HCT116 (cell line): Measurements from ENCODE around the gene DGCR8. TPM values are rescaled to one million over a fixed set of nuclear protein-coding genes. Genes with fewer than 3 reads are reported as not detected.

Source experiments
- ATAC-seq: fragments of 200-7000 bp; cut with Tn5 transposase; 2 replicates; pipeline ENCODE4 v1.9.1; 2020; ENCODE audit warnings: mild to moderate bottlenecking, moderate library complexity
- BruUV-seq: library from RNA; stranded (reverse); fragments of 400-500 nt; replicated peaks from 2 replicates; lab custom pipeline; 2021; lab: Mats Ljungman, UMichigan
- CTCF ChIA-PET: fragments of 300-600 bp; sonication (Branson Sonifier 250); formaldehyde crosslinking; loops from one replicate; lab custom pipeline; 2021; ENCODE audit warnings: antibody characterized with exemption; lab: Charles Lee
- POLR2A ChIA-PET: fragments of 300-600, 350-600 bp; sonication (Branson Sonifier 250); formaldehyde crosslinking; loops from one replicate; lab custom pipeline; 2021; ENCODE audit warnings: antibody characterized with exemption; lab: Charles Lee
- RAD21 ChIA-PET, 2 experiments: fragments of 300-600 bp; sonication (Branson Sonifier 250); formaldehyde crosslinking; loops; one replicate each; lab custom pipeline; 2023; ENCODE audit warnings: low total read pairs in 2 of 2; ENCODE audit not compliant: uncharacterized antibody in 2 of 2, unreplicated experiment in 2 of 2, low non-redundant PET in 1 of 2; lab: Charles Lee
- DNase-seq: peaks from one replicate; pipeline ENCODE4 v3.0.0-alpha.2; 2010; ENCODE audit warnings: low read depth, low spot score
- H2AFZ ChIP-seq: fragments of 200-600 bp; shearing (Covaris generic), sonication (generic); 2 replicates; pipeline ENCODE4 v1.6.1; 2017; ENCODE audit warnings: low read depth, mixed run types, mixed read lengths, antibody characterized with exemption, low read length; ENCODE audit not compliant: poor library complexity, severe bottlenecking
- H3K27ac ChIP-seq: 2 replicates; pipeline ENCODE4 v1.5.1; 2012; ENCODE audit warnings: low read depth, low read length
- H3K27me3 ChIP-seq: fragments of 200-600 bp; sonication (generic); 2 replicates; pipeline ENCODE4 v1.6.1; 2016; ENCODE audit warnings: mixed run types, low read length, mixed read lengths; ENCODE audit not compliant: insufficient read depth
- H3K36me3 ChIP-seq, 2 experiments: fragments of 200-500 bp in 1 of 2; fragments of 200-600 bp in 1 of 2; sonication (Bioruptor generic) in 1 of 2; sonication (generic) in 1 of 2; 2 replicates each; pipeline versions ENCODE4 v1.5.1 to v1.6.1; 2014 to 2016; ENCODE audit warnings: low read length in 2 of 2, inconsistent platforms in 1 of 2, mixed read lengths in 1 of 2, mixed run types in 1 of 2; ENCODE audit not compliant: insufficient read depth in 2 of 2, control insufficient read depth in 1 of 2
- H3K4me1 ChIP-seq, 2 experiments: fragments of 200-600 bp in 1 of 2; sonication (generic) in 1 of 2; 2 replicates each; pipeline versions ENCODE4 v1.5.1 to v1.6.1; 2012 to 2017; ENCODE audit warnings: low read length in 2 of 2, inconsistent platforms in 1 of 2, mild to moderate bottlenecking in 1 of 2, mixed read lengths in 1 of 2, mixed run types in 1 of 2, moderate library complexity in 1 of 2; ENCODE audit not compliant: insufficient read depth in 2 of 2, control insufficient read depth in 1 of 2
- H3K4me2 ChIP-seq: fragments of 200-600 bp; sonication (generic); 2 replicates; pipeline ENCODE4 v1.6.1; 2017; ENCODE audit warnings: mixed run types, low read length, mixed read lengths
- H3K4me3 ChIP-seq, 2 experiments: fragments of 200-600 bp in 1 of 2; sonication (generic) in 1 of 2; replicated peaks in 1 of 2; 2 replicates each; pipeline ENCODE4 v1.5.1; 2011 to 2016; ENCODE audit warnings: low read length in 2 of 2, control low read depth in 1 of 2, low read depth in 1 of 2, mild to moderate bottlenecking in 1 of 2, mixed read lengths in 1 of 2, mixed run types in 1 of 2
- H3K79me2 ChIP-seq: fragments of 200-600 bp; sonication (generic); 2 replicates; pipeline ENCODE4 v1.6.1; 2017; ENCODE audit warnings: mild to moderate bottlenecking, mixed run types, low read length, moderate library complexity, mixed read lengths; ENCODE audit not compliant: insufficient read depth
- H3K9ac ChIP-seq: fragments of 200-600 bp; sonication (generic); 2 replicates; pipeline ENCODE4 v1.6.1; 2016; ENCODE audit warnings: low read length, mixed read lengths
- H3K9me2 ChIP-seq: fragments of 200-600 bp; sonication (generic), shearing (Covaris generic); 2 replicates; pipeline ENCODE4 v1.6.1; 2017; ENCODE audit warnings: mixed run types, mild to moderate bottlenecking, moderate library complexity; ENCODE audit not compliant: insufficient read depth
- H3K9me3 ChIP-seq, 2 experiments: fragments of 200-500 bp in 1 of 2; fragments of 200-600 bp in 1 of 2; sonication (Bioruptor generic) in 1 of 2; sonication (generic) in 1 of 2; 2 replicates each; pipeline ENCODE4 v1.6.1; 2014 to 2017; ENCODE audit warnings: low read length in 2 of 2, mixed read lengths in 2 of 2, inconsistent platforms in 1 of 2, low read depth in 1 of 2, mild to moderate bottlenecking in 1 of 2, mixed run types in 1 of 2, moderate library complexity in 1 of 2; ENCODE audit not compliant: control insufficient read depth in 1 of 2, insufficient read depth in 1 of 2
- H4K20me1 ChIP-seq: fragments of 200-600 bp; sonication (generic), shearing (Covaris generic); 2 replicates; pipeline ENCODE4 v1.6.1; 2017; ENCODE audit warnings: mixed run types, mild to moderate bottlenecking, moderate library complexity; ENCODE audit not compliant: insufficient read depth
- CBX3 ChIP-seq: IDR thresholded peaks from 2 replicates; pipeline ENCODE4 v1.6.1; 2012; ENCODE audit warnings: low read depth
- CTCF ChIP-seq, 3 experiments: fragments of 200-600 bp in 1 of 3; sonication (generic) in 1 of 3; IDR thresholded peaks in 2 of 3; conservative IDR thresholded peaks in 1 of 3; 2 replicates each; pipeline ENCODE4 v1.5.1; 2012 to 2017; ENCODE audit warnings: low read depth in 2 of 3, low read length in 2 of 3, antibody characterized with exemption in 1 of 3, borderline replicate concordance in 1 of 3, control low read depth in 1 of 3, mild to moderate bottlenecking in 1 of 3, mixed read lengths in 1 of 3, mixed run types in 1 of 3, moderate library complexity in 1 of 3; ENCODE audit not compliant: insufficient read depth in 1 of 3
- EGR1 ChIP-seq: IDR thresholded peaks from 2 replicates; pipeline ENCODE4 v1.6.1; 2012; ENCODE audit warnings: low read depth
- ELF1 ChIP-seq: IDR thresholded peaks from 2 replicates; pipeline ENCODE4 v1.6.1; 2012; ENCODE audit warnings: low read depth, borderline replicate concordance
- EZH2 ChIP-seq: fragments of 200-600 bp; sonication (generic); IDR thresholded peaks from 2 replicates; pipeline ENCODE4 v1.6.1; 2017; ENCODE audit warnings: antibody characterized with exemption, mixed run types
- FOSL1 ChIP-seq: IDR thresholded peaks from 2 replicates; pipeline ENCODE4 v1.6.1; 2012; ENCODE audit warnings: low read depth
- MAX ChIP-seq: IDR thresholded peaks from 2 replicates; pipeline ENCODE4 v1.6.1; 2012
- POLR2A ChIP-seq: IDR thresholded peaks from 2 replicates; pipeline ENCODE4 v1.7.0; 2011; ENCODE audit warnings: borderline replicate concordance; ENCODE audit not compliant: insufficient read depth, insufficient read length; ENCODE audit errors: extremely low read depth
- POLR2AphosphoS5 ChIP-seq: IDR thresholded peaks from 2 replicates; pipeline ENCODE4 v1.6.1; 2011; ENCODE audit warnings: mild to moderate bottlenecking, low read depth, low read length, moderate library complexity
- REST ChIP-seq: IDR thresholded peaks from 2 replicates; pipeline ENCODE4 v1.6.1; 2012; ENCODE audit warnings: low read depth
- SIN3A ChIP-seq: IDR thresholded peaks from 2 replicates; pipeline ENCODE4 v1.6.1; 2012; ENCODE audit warnings: low read depth
- SP1 ChIP-seq: IDR thresholded peaks from 2 replicates; pipeline ENCODE4 v1.6.1; 2012; ENCODE audit warnings: low read depth
- TCF7L2 ChIP-seq: IDR thresholded peaks from 2 replicates; pipeline ENCODE4 v1.7.0; 2011; ENCODE audit warnings: borderline replicate concordance, inconsistent platforms; ENCODE audit not compliant: insufficient read depth, insufficient read length; ENCODE audit errors: extremely low read depth
- YY1 ChIP-seq: IDR thresholded peaks from 2 replicates; pipeline ENCODE4 v1.6.1; 2011; ENCODE audit warnings: low read length, low read depth, moderate library complexity, mild to moderate bottlenecking; ENCODE audit not compliant: insufficient replicate concordance; ENCODE audit errors: extremely low read depth
- ZBTB33 ChIP-seq: IDR thresholded peaks from 2 replicates; pipeline ENCODE4 v1.6.1; 2011; ENCODE audit warnings: mild to moderate bottlenecking, low read length, moderate library complexity; ENCODE audit not compliant: insufficient replicate concordance; ENCODE audit errors: extremely low read depth
- ZFX ChIP-seq: fragments of 450-650 bp; IDR thresholded peaks from 2 replicates; pipeline ENCODE4 v1.6.1; 2017
- intact Hi-C: fragments of 100-400 bp; cut with micrococcal nuclease; formaldehyde crosslinking; loops from 2 replicates; pipeline ENCODE4 v1.10.0; 2022
- total RNA-seq: library from RNA; stranded (reverse); gene quantifications from one replicate; pipeline ENCODE4 v1.2.1, GENCODE V29; 2021; ENCODE audit not compliant: unreplicated experiment

The DGCR8 gene
- total RNA-seq, 1 experiment from 2014 or later = 43.8 TPM

GRCh38 chr22:20051927-20052308, 28.1 kb upstream of the DGCR8 start:
- H3K9ac ChIP-seq = no peak overlapping the region
- ATAC-seq = no peak
- no peak overlapping the region for H2AFZ ChIP-seq
- RAD21 ChIA-PET = no interaction called here
- H3K4me1 ChIP-seq = no peaks in the 10 kb centered on the region
- TF ChIP-seq YY1 = no peak
- no peak for TF ChIP-seq ELF1
- TF ChIP-seq FOSL1 = no peak
- TF ChIP-seq CBX3 = no peak
- no peak for TF ChIP-seq SIN3A
- TF ChIP-seq MAX = no peak
- no peak for TF ChIP-seq POLR2AphosphoS5
- TF ChIP-seq REST = no peak
- TF ChIP-seq ZFX = no peak
- TF ChIP-seq SP1 = no peak
- no peak for TF ChIP-seq ZBTB33
- TF ChIP-seq EZH2 = no peak
- no peak for TF ChIP-seq EGR1
- TF ChIP-seq TCF7L2 = no peak
- no peak for TF ChIP-seq POLR2A
- TF ChIP-seq CTCF (IDR thresholded peaks at IDR 0.05 in 2 of 3, conservative IDR thresholded peaks at IDR 0.05 in 1 of 3; ENCODE audit: borderline replicate concordance in 1 of 3, insufficient read depth in 1 of 3, low read depth in 2 of 3, low read length in 2 of 3) = no peak
- CTCF ChIA-PET = no interaction called here
- no peaks in the 10 kb centered on the region for H3K79me2 ChIP-seq
- no peak overlapping the region for H3K4me2 ChIP-seq
- no peaks in the 10 kb centered on the region for H3K9me2 ChIP-seq
- POLR2A ChIA-PET = no interaction called here
- peaks cover 3 to 9% of the 10 kb centered on the region in 2 experiments; a peak in 3 of 4 replicates for H3K36me3 ChIP-seq
- no peaks in the 10 kb centered on the region for H3K27me3 ChIP-seq
- BruUV-seq = no TSS peak
- H4K20me1 ChIP-seq = no peaks in the 10 kb centered on the region
- no peak overlapping the region for H3K27ac ChIP-seq
- no peak overlapping the region for H3K4me3 ChIP-seq
- no peaks in the 10 kb centered on the region for H3K9me3 ChIP-seq
- no peak for DNase-seq
- intact Hi-C loops = no loop called here
